WTC11 (cell line): ENCODE data around the gene GRAP2. TPM values are rescaled to one million over a fixed set of nuclear protein-coding genes. Genes with fewer than 3 reads are reported as not detected.

Experiments
- ARID4B ChIP-seq: sonication (generic); formaldehyde crosslinking; IDR thresholded peaks from 2 replicates; pipeline ENCODE4 v1.8.0; 2023; ENCODE audit warnings: missing genetic modification reagents, mild to moderate bottlenecking, borderline replicate concordance
- E2F5 ChIP-seq: sonication (generic); formaldehyde crosslinking; IDR thresholded peaks from 2 replicates; pipeline ENCODE4 v1.8.1; 2022; ENCODE audit warnings: mild to moderate bottlenecking, moderate library complexity, missing genetic modification reagents
- ELF4 ChIP-seq: sonication (generic); formaldehyde crosslinking; IDR thresholded peaks from 2 replicates; pipeline ENCODE4 v1.8.1; 2022; ENCODE audit warnings: low read depth, mild to moderate bottlenecking, moderate library complexity, missing genetic modification reagents
- ESRRA ChIP-seq: sonication (generic); formaldehyde crosslinking; IDR thresholded peaks from 2 replicates; pipeline ENCODE4 v1.8.1; 2022; ENCODE audit warnings: mild to moderate bottlenecking, missing genetic modification reagents, borderline replicate concordance
- FOXJ3 ChIP-seq: sonication (generic); formaldehyde crosslinking; IDR thresholded peaks from 2 replicates; pipeline ENCODE4 v1.9.0; 2021; ENCODE audit warnings: missing genetic modification reagents, mild to moderate bottlenecking, borderline replicate concordance
- GTF2I ChIP-seq: fragments of 250-450 bp; sonication (Bioruptor Pico); conservative IDR thresholded peaks from 2 replicates; pipeline ENCODE4 v1.4.0; 2021; ENCODE audit warnings: mild to moderate bottlenecking
- IRF2 ChIP-seq: sonication (generic); formaldehyde crosslinking; IDR thresholded peaks from 2 replicates; pipeline ENCODE4 v1.8.0; 2022; ENCODE audit warnings: low read depth, missing genetic modification reagents, borderline replicate concordance
- NFATC4 ChIP-seq: fragments of 250-450 bp; sonication (Bioruptor Pico); IDR thresholded peaks from 2 replicates; pipeline ENCODE4 v1.9.0; 2021; ENCODE audit warnings: mild to moderate bottlenecking
- NFYB ChIP-seq: sonication (generic); formaldehyde crosslinking; conservative IDR thresholded peaks from 2 replicates; pipeline ENCODE4 v1.8.0; 2022; ENCODE audit warnings: low read depth, missing genetic modification reagents
- RORB ChIP-seq: fragments of 250-450 bp; sonication (Bioruptor Pico); IDR thresholded peaks from 2 replicates; pipeline ENCODE4 v1.9.0; 2021; ENCODE audit warnings: mild to moderate bottlenecking
- SP1 ChIP-seq: sonication (generic); formaldehyde crosslinking; conservative IDR thresholded peaks from 2 replicates; pipeline ENCODE4 v1.8.1; 2022; ENCODE audit warnings: missing genetic modification reagents
- ZNF121 ChIP-seq: sonication (generic); formaldehyde crosslinking; IDR thresholded peaks from 2 replicates; pipeline ENCODE4 v1.8.0; 2023; ENCODE audit warnings: missing genetic modification reagents
- ZNF317 ChIP-seq: sonication (generic); formaldehyde crosslinking; IDR thresholded peaks from 2 replicates; pipeline ENCODE4 v1.8.1; 2023; ENCODE audit warnings: low read depth, mild to moderate bottlenecking, moderate library complexity, missing genetic modification reagents, borderline replicate concordance
- ZNF416 ChIP-seq: fragments of 250-450 bp; sonication (Bioruptor Pico); IDR thresholded peaks from 2 replicates; pipeline ENCODE4 v1.9.0; 2021; ENCODE audit warnings: mild to moderate bottlenecking, inconsistent platforms
- ZNF671 ChIP-seq: fragments of 250-450 bp; sonication (Bioruptor Pico); IDR thresholded peaks from 2 replicates; pipeline ENCODE4 v1.8.0; 2021; ENCODE audit warnings: mild to moderate bottlenecking
- total RNA-seq: library from RNA; stranded (reverse); gene quantifications from 3 replicates; pipeline ENCODE4 v1.2.3, GENCODE V29; 2021
- TF ChIP-seq, protein P1 (sequence below): sonication (generic); formaldehyde crosslinking; IDR thresholded peaks from 2 replicates; pipeline ENCODE4 v1.8.0; 2023; ENCODE audit warnings: mild to moderate bottlenecking, missing genetic modification reagents
- TF ChIP-seq, protein P2 (sequence below): sonication (generic); formaldehyde crosslinking; IDR thresholded peaks from 2 replicates; pipeline ENCODE4 v1.8.0; 2022; ENCODE audit warnings: missing genetic modification reagents

The GRAP2 gene
- total RNA-seq, 1 experiment from 2014 or later: 0.33 TPM

GRCh38 chr22:39997939-39998726 lies 97.2 kb downstream of the GRAP2 start (continued):
- TF ChIP-seq, protein P1, sequence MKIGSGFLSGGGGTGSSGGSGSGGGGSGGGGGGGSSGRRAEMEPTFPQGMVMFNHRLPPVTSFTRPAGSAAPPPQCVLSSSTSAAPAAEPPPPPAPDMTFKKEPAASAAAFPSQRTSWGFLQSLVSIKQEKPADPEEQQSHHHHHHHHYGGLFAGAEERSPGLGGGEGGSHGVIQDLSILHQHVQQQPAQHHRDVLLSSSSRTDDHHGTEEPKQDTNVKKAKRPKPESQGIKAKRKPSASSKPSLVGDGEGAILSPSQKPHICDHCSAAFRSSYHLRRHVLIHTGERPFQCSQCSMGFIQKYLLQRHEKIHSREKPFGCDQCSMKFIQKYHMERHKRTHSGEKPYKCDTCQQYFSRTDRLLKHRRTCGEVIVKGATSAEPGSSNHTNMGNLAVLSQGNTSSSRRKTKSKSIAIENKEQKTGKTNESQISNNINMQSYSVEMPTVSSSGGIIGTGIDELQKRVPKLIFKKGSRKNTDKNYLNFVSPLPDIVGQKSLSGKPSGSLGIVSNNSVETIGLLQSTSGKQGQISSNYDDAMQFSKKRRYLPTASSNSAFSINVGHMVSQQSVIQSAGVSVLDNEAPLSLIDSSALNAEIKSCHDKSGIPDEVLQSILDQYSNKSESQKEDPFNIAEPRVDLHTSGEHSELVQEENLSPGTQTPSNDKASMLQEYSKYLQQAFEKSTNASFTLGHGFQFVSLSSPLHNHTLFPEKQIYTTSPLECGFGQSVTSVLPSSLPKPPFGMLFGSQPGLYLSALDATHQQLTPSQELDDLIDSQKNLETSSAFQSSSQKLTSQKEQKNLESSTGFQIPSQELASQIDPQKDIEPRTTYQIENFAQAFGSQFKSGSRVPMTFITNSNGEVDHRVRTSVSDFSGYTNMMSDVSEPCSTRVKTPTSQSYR: peak; percentile 73; the same call in 1 of the 2 replicates
- TF ChIP-seq IRF2 (CRISPR knock-in tag) (no peak), E2F5 (CRISPR knock-in tag) (no peak), ZNF416 (CRISPR knock-in tag) (no peak), SP1 (CRISPR knock-in tag) (no peak), NFYB (CRISPR knock-in tag) (no peak), ZNF121 (CRISPR knock-in tag) (peak; percentile 68; the same call in 1 of the 2 replicates), ARID4B (CRISPR knock-in tag) (no peak; the same call in 1 of the 2 replicates), FOXJ3 (no peak), NFATC4 (CRISPR knock-in tag) (no peak), ESRRA (CRISPR knock-in tag) (no peak), GTF2I (CRISPR knock-in tag) (no peak), ZNF317 (no peak), ZNF671 (no peak), RORB (CRISPR knock-in tag) (no peak), ELF4 (CRISPR knock-in tag) (no peak)
- TF ChIP-seq, protein P2, sequence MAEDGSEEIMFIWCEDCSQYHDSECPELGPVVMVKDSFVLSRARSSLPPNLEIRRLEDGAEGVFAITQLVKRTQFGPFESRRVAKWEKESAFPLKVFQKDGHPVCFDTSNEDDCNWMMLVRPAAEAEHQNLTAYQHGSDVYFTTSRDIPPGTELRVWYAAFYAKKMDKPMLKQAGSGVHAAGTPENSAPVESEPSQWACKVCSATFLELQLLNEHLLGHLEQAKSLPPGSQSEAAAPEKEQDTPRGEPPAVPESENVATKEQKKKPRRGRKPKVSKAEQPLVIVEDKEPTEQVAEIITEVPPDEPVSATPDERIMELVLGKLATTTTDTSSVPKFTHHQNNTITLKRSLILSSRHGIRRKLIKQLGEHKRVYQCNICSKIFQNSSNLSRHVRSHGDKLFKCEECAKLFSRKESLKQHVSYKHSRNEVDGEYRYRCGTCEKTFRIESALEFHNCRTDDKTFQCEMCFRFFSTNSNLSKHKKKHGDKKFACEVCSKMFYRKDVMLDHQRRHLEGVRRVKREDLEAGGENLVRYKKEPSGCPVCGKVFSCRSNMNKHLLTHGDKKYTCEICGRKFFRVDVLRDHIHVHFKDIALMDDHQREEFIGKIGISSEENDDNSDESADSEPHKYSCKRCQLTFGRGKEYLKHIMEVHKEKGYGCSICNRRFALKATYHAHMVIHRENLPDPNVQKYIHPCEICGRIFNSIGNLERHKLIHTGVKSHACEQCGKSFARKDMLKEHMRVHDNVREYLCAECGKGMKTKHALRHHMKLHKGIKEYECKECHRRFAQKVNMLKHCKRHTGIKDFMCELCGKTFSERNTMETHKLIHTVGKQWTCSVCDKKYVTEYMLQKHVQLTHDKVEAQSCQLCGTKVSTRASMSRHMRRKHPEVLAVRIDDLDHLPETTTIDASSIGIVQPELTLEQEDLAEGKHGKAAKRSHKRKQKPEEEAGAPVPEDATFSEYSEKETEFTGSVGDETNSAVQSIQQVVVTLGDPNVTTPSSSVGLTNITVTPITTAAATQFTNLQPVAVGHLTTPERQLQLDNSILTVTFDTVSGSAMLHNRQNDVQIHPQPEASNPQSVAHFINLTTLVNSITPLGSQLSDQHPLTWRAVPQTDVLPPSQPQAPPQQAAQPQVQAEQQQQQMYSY: no peak
